ENCODE measurements around the gene LRP1-AS. TPM values are rescaled to one million over a fixed set of nuclear protein-coding genes. Genes with fewer than 3 reads are reported as not detected.

LRP1-AS gene
- polyA plus RNA-seq, 2 donors: not detected

DNA sequence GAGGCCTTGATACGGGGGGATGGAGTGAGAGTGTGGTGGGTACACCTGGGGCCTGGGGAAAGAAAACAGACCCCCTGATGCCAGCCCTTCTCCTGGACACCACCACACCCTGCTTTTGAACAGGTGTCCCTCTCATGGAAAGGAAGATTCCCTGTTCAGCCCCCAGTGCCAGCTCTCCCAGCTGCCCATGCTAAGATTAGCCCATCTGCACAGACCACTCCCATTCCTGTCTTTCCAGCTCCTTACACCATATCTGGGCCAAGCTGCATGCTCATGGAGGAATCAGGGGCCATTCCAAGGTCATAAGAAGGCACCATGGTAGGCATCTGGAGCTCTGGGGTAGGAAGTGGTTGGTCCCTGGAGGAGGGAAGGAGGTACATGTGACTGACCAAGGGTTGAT, 48.9 kb downstream of the LRP1-AS start:
- Histone ChIP-seq H3K9me3 (ENCODE audit: control insufficient read depth in 2 of 2, insufficient read depth in 1 of 2, low read depth in 1 of 2, low read length in 1 of 2) (no peaks in the 10 kb centered on the region), H3K36me3 (ENCODE audit: control insufficient read depth in 2 of 2, insufficient read depth in 2 of 2, low read length in 1 of 2) (peaks cover 7 to 33% of the 10 kb centered on the region in 2 donors), H3K27ac (ENCODE audit: low read depth in 2 of 2, low read length in 1 of 2) (peak overlapping the region; percentile 38 to 87), H3K4me3 (ENCODE audit: low read depth in 1 of 2, low read length in 2 of 2) (no peak overlapping the region), H3K27me3 (ENCODE audit: control insufficient read depth in 1 of 2, insufficient read depth in 2 of 2, low read length in 2 of 2) (no peaks in the 10 kb centered on the region), H3K4me1 (ENCODE audit: control insufficient read depth in 2 of 2, insufficient read depth in 2 of 2, low read length in 1 of 2) (peaks cover 5 to 36% of the 10 kb centered on the region in 2 donors)
- 73 to 84% methylated on average over 1 of the region's 1 CpG for WGBS, 2 donors

DNA sequence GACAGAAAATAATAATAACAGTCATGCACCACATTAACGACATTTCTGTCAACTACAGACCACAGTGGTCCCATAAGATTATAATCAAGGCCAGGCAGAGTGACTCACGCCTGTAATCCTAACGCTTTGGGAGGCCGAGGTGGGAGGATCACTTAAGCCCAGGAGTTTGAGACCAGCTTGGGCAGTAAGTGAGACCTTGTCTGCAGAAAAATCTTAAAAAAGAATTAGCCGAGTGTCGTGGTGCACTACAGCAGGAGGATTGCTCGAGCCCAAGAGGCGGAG, 49.9 kb downstream of the LRP1-AS start:
- no peak overlapping the region for H3K4me3 ChIP-seq (ENCODE audit: low read depth in 1 of 2, low read length in 2 of 2)
- peaks cover 7 to 35% of the 10 kb centered on the region in 2 donors for H3K36me3 ChIP-seq (ENCODE audit: control insufficient read depth in 2 of 2, insufficient read depth in 2 of 2, low read length in 1 of 2)
- peaks cover 5 to 40% of the 10 kb centered on the region in 2 donors for H3K4me1 ChIP-seq (ENCODE audit: control insufficient read depth in 2 of 2, insufficient read depth in 2 of 2, low read length in 1 of 2)
- peak overlapping the region in 1 of 2 donors; percentile 44 for H3K27ac ChIP-seq (ENCODE audit: low read depth in 2 of 2, low read length in 1 of 2)
- no peaks in the 10 kb centered on the region for H3K27me3 ChIP-seq (ENCODE audit: control insufficient read depth in 1 of 2, insufficient read depth in 2 of 2, low read length in 2 of 2)
- no peaks in the 10 kb centered on the region for H3K9me3 ChIP-seq (ENCODE audit: control insufficient read depth in 2 of 2, insufficient read depth in 1 of 2, low read depth in 1 of 2, low read length in 1 of 2)
- 83 to 84% methylated on average over 8 of the region's 8 CpGs for WGBS, 2 donors

DNA sequence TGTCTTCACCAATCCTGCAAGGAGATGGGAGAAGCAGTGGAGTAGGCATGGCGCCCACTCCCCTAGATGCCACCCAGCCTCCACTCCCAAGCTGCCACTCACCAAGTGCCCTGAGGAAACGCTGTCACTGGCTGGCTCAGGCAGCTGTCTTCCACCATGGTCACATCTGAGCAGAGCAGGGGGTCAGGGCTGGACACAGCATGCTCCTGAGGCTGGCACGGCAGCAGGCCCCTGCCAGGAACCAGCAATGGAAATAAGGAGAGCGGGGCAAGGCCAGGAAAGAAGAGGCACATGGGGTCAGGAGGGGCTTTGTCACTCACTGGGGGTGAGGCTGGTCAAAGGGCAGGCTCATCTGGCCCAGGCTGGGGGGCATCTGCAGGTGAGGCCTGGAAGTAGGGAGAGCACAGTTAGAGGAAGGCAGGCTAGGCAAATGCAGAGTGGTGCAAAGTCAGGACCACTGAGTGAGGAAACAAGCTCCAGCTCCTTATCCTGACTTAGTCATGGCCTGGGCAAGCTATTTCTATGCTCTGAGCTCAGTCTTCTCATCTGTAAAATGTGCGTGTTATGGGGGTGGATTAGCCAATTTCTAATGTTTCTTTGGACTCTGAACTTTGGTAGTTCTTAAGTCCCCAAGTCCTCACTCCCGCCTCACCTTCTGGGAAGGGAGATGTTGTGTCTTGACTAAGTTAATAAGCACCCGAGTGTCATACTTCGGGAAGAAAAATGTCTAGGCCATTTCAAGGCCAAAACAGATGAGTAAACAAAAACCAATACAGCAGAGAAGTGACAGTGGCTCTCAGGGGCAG, 50.5 kb downstream of the LRP1-AS start:
- no peaks in the 10 kb centered on the region for H3K9me3 ChIP-seq (ENCODE audit: control insufficient read depth in 2 of 2, insufficient read depth in 1 of 2, low read depth in 1 of 2, low read length in 1 of 2)
- H3K27me3 ChIP-seq (ENCODE audit: control insufficient read depth in 1 of 2, insufficient read depth in 2 of 2, low read length in 2 of 2): no peaks in the 10 kb centered on the region
- peak overlapping the region; percentile 69 to 95 for H3K27ac ChIP-seq (ENCODE audit: low read depth in 2 of 2, low read length in 1 of 2)
- H3K36me3 ChIP-seq (ENCODE audit: control insufficient read depth in 2 of 2, insufficient read depth in 2 of 2, low read length in 1 of 2): peaks cover 7 to 36% of the 10 kb centered on the region in 2 donors
- H3K4me3 ChIP-seq (ENCODE audit: low read depth in 1 of 2, low read length in 2 of 2): no peak overlapping the region
- peaks cover 5 to 40% of the 10 kb centered on the region in 2 donors for H3K4me1 ChIP-seq (ENCODE audit: control insufficient read depth in 2 of 2, insufficient read depth in 2 of 2, low read length in 1 of 2)
- WGBS, 2 donors: 67 to 81% methylated on average over 8 of the region's 8 CpGs

DNA sequence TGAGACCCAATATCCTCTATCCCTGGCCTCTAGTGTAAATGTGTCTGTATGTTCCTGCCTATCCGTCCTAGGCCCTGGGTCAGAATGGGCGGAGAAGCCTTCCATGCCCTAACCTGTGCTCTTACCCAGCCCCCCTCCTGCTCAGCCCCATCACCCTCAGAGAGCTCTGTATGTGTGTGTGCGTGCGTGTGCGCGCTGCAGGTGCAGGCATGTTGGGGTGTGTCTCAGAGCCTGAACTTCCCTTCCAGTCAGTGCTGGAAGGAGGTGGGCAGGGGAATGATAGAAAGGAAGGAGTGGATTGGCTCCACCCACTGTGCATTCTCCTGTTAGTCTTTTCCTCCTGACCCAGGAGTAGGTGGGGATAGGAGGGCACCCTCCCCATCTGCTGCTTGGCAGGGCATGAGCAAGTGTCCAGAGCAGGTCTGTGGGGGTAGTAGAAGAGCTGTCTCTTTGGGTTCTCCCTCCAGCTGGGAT, 51.3 kb downstream of the LRP1-AS start:
- Histone ChIP-seq H3K27me3 (ENCODE audit: control insufficient read depth in 1 of 2, insufficient read depth in 2 of 2, low read length in 2 of 2) (no peaks in the 10 kb centered on the region), H3K36me3 (ENCODE audit: control insufficient read depth in 2 of 2, insufficient read depth in 2 of 2, low read length in 1 of 2) (peaks cover 9 to 37% of the 10 kb centered on the region in 2 donors), H3K27ac (ENCODE audit: low read depth in 2 of 2, low read length in 1 of 2) (peak overlapping the region; percentile 79 to 95), H3K4me3 (ENCODE audit: low read depth in 1 of 2, low read length in 2 of 2) (no peak overlapping the region), H3K4me1 (ENCODE audit: control insufficient read depth in 2 of 2, insufficient read depth in 2 of 2, low read length in 1 of 2) (peaks cover 5 to 43% of the 10 kb centered on the region in 2 donors), H3K9me3 (ENCODE audit: control insufficient read depth in 2 of 2, insufficient read depth in 1 of 2, low read depth in 1 of 2, low read length in 1 of 2) (no peaks in the 10 kb centered on the region)
- 43 to 77% methylated on average over 6 of the region's 6 CpGs for whole genome bisulfite sequencing, 2 donors

DNA sequence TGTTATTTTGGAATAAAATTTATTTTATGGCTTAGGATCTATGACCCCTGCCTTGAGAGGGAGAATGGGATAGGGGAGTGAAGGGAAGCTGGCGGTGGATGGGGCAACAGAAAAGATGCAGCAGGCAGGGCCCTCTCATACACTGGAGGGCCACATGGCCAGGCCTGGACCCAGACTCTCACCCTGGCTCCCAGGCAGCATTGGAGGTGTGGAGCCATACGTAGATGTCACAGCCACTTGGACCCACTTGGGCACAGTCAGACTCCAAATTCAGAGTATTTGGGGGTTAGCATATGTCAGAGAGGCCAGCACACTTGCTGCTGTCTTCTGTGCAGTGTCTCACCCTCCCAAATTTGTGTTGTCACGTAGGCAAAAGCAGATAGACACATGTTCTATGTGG, 52.0 kb downstream of the LRP1-AS start:
- Histone ChIP-seq H3K27ac (ENCODE audit: low read depth in 2 of 2, low read length in 1 of 2) (peak overlapping the region; percentile 79 to 95), H3K4me1 (ENCODE audit: control insufficient read depth in 2 of 2, insufficient read depth in 2 of 2, low read length in 1 of 2) (peaks cover 7 to 50% of the 10 kb centered on the region in 2 donors), H3K36me3 (ENCODE audit: control insufficient read depth in 2 of 2, insufficient read depth in 2 of 2, low read length in 1 of 2) (peaks cover 9 to 40% of the 10 kb centered on the region in 2 donors), H3K4me3 (ENCODE audit: low read depth in 1 of 2, low read length in 2 of 2) (no peak overlapping the region), H3K9me3 (ENCODE audit: control insufficient read depth in 2 of 2, insufficient read depth in 1 of 2, low read depth in 1 of 2, low read length in 1 of 2) (no peaks in the 10 kb centered on the region), H3K27me3 (ENCODE audit: control insufficient read depth in 1 of 2, insufficient read depth in 2 of 2, low read length in 2 of 2) (no peaks in the 10 kb centered on the region)
- WGBS, 2 donors: 52 to 74% methylated on average over 3 of the region's 3 CpGs

Other genes starting within 250 kb of the LRP1-AS start
- gene SDR9C7, start 213.2 kb downstream of the LRP1-AS start, polyA plus RNA-seq: 10 to 100 TPM in 1 of 2 donors, 1 to 10 TPM in 1; 9.4 to 16.8 TPM
- under 1 TPM; 0.62 to 0.69 TPM for gene RDH16, start 190.0 kb downstream of the LRP1-AS start, polyA plus RNA-seq
- 1 to 10 TPM; 1.2 to 1.4 TPM for gene ZBTB39, start 141.1 kb downstream of the LRP1-AS start, polyA plus RNA-seq
- under 1 TPM in 1 of 2 donors, not detected in 1; 0.16 TPM for gene TAC3, start 131.1 kb downstream of the LRP1-AS start, polyA plus RNA-seq
- under 1 TPM; 0.12 to 0.31 TPM for gene MYO1A, start 97.5 kb downstream of the LRP1-AS start, polyA plus RNA-seq
- 1 to 10 TPM; 3.0 TPM for gene NEMP1, start 68.8 kb downstream of the LRP1-AS start, polyA plus RNA-seq
- 10 to 100 TPM; 11.6 to 19.3 TPM for gene NAB2, start 58.5 kb downstream of the LRP1-AS start, polyA plus RNA-seq
- gene STAT6, start 36.3 kb downstream of the LRP1-AS start, polyA plus RNA-seq: 100 to 1,000 TPM; 101 to 145 TPM
- gene LRP1, start 19.1 kb downstream of the LRP1-AS start, polyA plus RNA-seq: 10 to 100 TPM; 29.6 to 47.6 TPM
- 1 to 10 TPM in 1 of 2 donors, under 1 TPM in 1; 0.73 to 1.3 TPM for gene NXPH4, start 69.2 kb upstream of the LRP1-AS start, polyA plus RNA-seq
- 10 to 100 TPM; 19.8 to 69.5 TPM for gene SHMT2, start 82.1 kb upstream of the LRP1-AS start, polyA plus RNA-seq
- gene STAC3, start 103.6 kb upstream of the LRP1-AS start, polyA plus RNA-seq: 1 to 10 TPM in 1 of 2 donors, under 1 TPM in 1; 0.96 to 1.4 TPM